Ishikawa (cell line): ENCODE measurements around the gene KLRC1.

Experiments
- CEBPB ChIP-seq: IDR thresholded peaks from 2 replicates; pipeline ENCODE4 v1.6.1; 2012
- CREB1 ChIP-seq: IDR thresholded peaks from 2 replicates; pipeline ENCODE4 v1.6.1; 2012; ENCODE audit warnings: low read depth
- EGR1 ChIP-seq: IDR thresholded peaks from 2 replicates; pipeline ENCODE4 v1.6.1; 2012
- EP300 ChIP-seq: IDR thresholded peaks from 2 replicates; pipeline ENCODE4 v1.6.1; 2012; ENCODE audit warnings: borderline replicate concordance
- FOXM1 ChIP-seq: IDR thresholded peaks from 2 replicates; pipeline ENCODE4 v1.6.1; 2012; ENCODE audit warnings: low read depth, borderline replicate concordance
- NFIC ChIP-seq: IDR thresholded peaks from 2 replicates; pipeline ENCODE4 v1.6.1; 2012
- RAD21 ChIP-seq: IDR thresholded peaks from 2 replicates; pipeline ENCODE4 v1.6.1; 2012; ENCODE audit warnings: low read depth
- TAF1 ChIP-seq: IDR thresholded peaks from 2 replicates; pipeline ENCODE4 v1.6.1; 2012; ENCODE audit warnings: low read depth, mild to moderate bottlenecking
- TCF12 ChIP-seq: IDR thresholded peaks from 2 replicates; pipeline ENCODE4 v1.6.1; 2012; ENCODE audit warnings: low read depth
- TEAD4 ChIP-seq: IDR thresholded peaks from 2 replicates; pipeline ENCODE4 v1.6.1; 2012
- YY1 ChIP-seq: IDR thresholded peaks from 2 replicates; pipeline ENCODE4 v1.6.1; 2012; ENCODE audit warnings: low read depth
- ZBTB7A ChIP-seq: IDR thresholded peaks from 2 replicates; pipeline ENCODE4 v1.6.1; 2012; ENCODE audit warnings: low read depth
- TF ChIP-seq, protein P1 (sequence below): IDR thresholded peaks from 2 replicates; pipeline ENCODE4 v1.6.1; 2012
- TF ChIP-seq, protein P2 (sequence below): IDR thresholded peaks from 2 replicates; pipeline ENCODE4 v1.6.1; 2012; ENCODE audit warnings: low read depth, mild to moderate bottlenecking
- TF ChIP-seq, protein P3 (sequence below): IDR thresholded peaks from 2 replicates; pipeline ENCODE4 v1.6.1; 2012

KLRC1 gene

DNA sequence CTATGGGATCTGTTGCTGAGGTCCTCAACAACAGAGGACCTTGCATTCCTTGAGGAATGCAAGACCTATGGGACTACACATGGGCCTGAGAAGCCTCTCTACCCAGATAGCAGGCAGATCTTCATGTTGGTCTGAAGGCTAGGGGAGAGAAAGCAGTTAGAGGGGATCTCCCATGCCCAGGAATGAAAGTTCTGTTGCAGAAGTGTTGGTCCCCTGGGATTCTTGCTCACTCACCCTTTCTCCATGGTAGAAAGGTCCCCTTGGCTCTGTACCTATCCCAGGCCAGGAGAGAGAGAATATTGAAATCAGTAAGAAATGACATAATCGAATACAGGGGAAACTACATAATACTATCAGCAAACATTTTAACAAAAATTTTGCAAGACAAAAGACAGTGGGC is 16.5 kb upstream of the KLRC1 start:
- TF ChIP-seq, protein P1, sequence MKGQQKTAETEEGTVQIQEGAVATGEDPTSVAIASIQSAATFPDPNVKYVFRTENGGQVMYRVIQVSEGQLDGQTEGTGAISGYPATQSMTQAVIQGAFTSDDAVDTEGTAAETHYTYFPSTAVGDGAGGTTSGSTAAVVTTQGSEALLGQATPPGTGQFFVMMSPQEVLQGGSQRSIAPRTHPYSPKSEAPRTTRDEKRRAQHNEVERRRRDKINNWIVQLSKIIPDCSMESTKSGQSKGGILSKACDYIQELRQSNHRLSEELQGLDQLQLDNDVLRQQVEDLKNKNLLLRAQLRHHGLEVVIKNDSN: no peak
- TF ChIP-seq TAF1 (no peak), RAD21 (no peak), NFIC (no peak), CREB1 (no peak), TEAD4 (no peak), YY1 (no peak), FOXM1 (no peak), CEBPB (no peak), EGR1 (no peak)
- TF ChIP-seq, protein P2, sequence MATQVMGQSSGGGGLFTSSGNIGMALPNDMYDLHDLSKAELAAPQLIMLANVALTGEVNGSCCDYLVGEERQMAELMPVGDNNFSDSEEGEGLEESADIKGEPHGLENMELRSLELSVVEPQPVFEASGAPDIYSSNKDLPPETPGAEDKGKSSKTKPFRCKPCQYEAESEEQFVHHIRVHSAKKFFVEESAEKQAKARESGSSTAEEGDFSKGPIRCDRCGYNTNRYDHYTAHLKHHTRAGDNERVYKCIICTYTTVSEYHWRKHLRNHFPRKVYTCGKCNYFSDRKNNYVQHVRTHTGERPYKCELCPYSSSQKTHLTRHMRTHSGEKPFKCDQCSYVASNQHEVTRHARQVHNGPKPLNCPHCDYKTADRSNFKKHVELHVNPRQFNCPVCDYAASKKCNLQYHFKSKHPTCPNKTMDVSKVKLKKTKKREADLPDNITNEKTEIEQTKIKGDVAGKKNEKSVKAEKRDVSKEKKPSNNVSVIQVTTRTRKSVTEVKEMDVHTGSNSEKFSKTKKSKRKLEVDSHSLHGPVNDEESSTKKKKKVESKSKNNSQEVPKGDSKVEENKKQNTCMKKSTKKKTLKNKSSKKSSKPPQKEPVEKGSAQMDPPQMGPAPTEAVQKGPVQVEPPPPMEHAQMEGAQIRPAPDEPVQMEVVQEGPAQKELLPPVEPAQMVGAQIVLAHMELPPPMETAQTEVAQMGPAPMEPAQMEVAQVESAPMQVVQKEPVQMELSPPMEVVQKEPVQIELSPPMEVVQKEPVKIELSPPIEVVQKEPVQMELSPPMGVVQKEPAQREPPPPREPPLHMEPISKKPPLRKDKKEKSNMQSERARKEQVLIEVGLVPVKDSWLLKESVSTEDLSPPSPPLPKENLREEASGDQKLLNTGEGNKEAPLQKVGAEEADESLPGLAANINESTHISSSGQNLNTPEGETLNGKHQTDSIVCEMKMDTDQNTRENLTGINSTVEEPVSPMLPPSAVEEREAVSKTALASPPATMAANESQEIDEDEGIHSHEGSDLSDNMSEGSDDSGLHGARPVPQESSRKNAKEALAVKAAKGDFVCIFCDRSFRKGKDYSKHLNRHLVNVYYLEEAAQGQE: no peak

DNA sequence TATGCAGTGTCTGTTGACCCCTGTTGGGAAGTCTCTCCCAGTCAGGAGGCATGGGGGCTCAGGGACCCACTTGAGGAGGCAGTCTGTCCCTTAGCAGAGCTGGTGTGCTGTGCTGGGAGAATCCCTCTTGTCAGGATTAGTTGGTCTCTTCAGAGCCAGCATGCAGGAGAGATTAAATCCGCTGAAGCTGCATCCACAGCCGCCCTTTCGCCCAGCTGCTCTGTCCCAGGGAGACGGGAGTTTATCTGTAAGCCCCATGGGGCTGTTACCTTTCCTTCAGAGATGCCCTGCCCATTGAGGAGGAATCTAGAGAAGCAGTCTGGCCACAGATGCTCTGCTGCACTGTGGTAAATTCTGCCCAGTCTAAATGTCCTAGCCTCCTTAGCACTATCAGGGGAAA is 13.1 kb upstream of the KLRC1 start:
- TF ChIP-seq CREB1: no peak
- TF ChIP-seq, protein P1: no peak
- TF ChIP-seq ZBTB7A: no peak
- TF ChIP-seq NFIC: no peak
- no peak for TF ChIP-seq YY1
- TF ChIP-seq TEAD4: no peak
- no peak for TF ChIP-seq RAD21
- no peak for TF ChIP-seq TCF12
- no peak for TF ChIP-seq TAF1
- TF ChIP-seq, protein P3, sequence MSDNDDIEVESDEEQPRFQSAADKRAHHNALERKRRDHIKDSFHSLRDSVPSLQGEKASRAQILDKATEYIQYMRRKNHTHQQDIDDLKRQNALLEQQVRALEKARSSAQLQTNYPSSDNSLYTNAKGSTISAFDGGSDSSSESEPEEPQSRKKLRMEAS: no peak
- no peak for TF ChIP-seq FOXM1
- TF ChIP-seq EP300: no peak
- no peak for TF ChIP-seq CEBPB
- TF ChIP-seq, protein P2: no peak
- no peak for TF ChIP-seq EGR1

DNA sequence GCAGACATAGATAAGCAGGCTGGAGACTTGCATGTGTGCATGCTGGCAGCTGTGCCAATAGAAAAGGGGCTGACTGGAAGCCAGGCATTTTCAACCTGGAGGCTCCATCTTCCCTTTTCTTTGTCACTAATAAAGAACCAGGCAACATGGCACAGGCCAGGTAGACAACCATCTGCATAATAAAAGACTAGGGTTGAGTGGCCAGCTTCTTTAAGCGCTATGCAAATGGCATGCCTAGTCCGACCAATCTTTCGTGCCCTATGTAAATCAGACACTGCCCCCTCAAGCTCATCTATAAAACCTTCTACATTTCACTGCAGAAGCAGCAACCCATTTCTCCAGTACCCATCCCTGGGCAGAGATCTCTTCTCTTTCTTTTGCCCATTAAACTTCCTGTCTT is 4.6 kb upstream of the KLRC1 start:
- TF ChIP-seq, protein P3: no peak
- TF ChIP-seq, protein P1: no peak
- no peak for TF ChIP-seq ZBTB7A

DNA sequence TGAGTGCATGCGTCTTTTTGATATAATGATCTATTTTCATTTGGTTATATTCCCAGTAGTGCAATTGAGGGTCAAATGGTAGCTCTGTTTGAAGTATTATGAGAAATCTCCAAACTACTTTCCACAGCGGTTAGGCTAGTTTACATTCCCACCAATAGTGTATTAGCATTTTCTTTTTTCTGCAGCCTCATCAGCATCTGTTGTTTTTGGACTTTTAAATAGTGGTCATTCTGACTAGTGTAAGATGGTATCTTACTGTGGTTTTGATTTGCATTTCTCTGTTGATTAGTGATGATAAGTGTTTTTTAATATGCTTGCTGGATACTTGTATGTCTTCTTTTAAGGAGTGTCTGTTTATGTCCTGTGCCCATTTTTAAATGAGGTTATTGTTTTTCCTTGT is 3.7 kb upstream of the KLRC1 start:
- TF ChIP-seq, protein P3: no peak
- TF ChIP-seq EGR1 (no peak), TCF12 (no peak), EP300 (no peak)

DNA sequence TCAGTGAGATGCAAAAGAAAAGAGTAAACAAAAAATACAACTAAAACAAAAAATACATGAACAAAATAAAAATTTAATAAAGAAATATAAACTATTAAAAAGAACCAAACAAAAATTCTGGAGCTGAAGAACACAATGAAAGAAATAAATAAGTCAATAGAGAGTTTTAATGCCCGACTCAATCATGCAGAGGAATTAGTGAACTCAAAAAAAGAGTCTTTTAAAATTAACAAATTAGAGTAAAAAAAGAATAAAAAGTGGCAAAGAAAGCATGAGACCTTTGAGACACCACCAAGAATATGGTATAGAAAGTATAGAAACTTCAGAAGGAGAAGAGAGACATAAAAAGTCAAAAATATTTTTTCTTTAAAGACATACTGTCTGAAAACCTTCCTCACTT is 2.6 kb upstream of the KLRC1 start:
- TF ChIP-seq EGR1: no peak
- TF ChIP-seq TCF12: no peak
- TF ChIP-seq CREB1: no peak
- TF ChIP-seq, protein P1: no peak
- no peak for TF ChIP-seq EP300
- no peak for TF ChIP-seq TEAD4

DNA sequence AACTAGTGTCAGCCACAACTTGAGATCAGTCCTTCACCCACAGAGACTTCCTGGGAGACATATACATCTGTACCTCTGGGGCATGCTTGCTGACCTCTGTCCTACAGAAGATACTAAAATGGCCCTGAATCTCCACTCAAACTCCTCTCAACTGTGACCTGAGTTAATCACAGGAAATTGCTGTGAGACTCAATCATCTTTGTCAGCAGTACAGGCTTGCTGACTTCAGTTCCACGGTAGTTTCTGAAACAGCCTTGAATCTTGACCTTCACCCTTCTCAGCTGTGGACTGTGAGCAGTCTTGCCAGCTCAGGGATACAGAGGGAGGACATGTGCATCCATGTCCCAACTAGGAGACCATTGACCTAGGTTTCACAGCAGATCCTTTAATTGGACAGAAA is 1.4 kb upstream of the KLRC1 start:
- TF ChIP-seq TCF12 (no peak), EP300 (no peak), CREB1 (no peak), NFIC (no peak), TAF1 (no peak), EGR1 (no peak)
